K562 treated with DMSO at 1 percent for 24 hours (cell line): ENCODE data around the gene GOLGA6L10. TPM values are rescaled to one million over a fixed set of nuclear protein-coding genes. Genes with fewer than 3 reads are reported as not detected.

ENCODE experiments used
- total RNA-seq: library from RNA; unstranded; fragments of 300-600 nt; gene quantifications from 2 replicates; pipeline ENCODE4 v1.2.3, GENCODE V29; 2022; ENCODE audit warnings: low read depth; ENCODE audit not compliant: insufficient read depth

GOLGA6L10 gene, protein sequence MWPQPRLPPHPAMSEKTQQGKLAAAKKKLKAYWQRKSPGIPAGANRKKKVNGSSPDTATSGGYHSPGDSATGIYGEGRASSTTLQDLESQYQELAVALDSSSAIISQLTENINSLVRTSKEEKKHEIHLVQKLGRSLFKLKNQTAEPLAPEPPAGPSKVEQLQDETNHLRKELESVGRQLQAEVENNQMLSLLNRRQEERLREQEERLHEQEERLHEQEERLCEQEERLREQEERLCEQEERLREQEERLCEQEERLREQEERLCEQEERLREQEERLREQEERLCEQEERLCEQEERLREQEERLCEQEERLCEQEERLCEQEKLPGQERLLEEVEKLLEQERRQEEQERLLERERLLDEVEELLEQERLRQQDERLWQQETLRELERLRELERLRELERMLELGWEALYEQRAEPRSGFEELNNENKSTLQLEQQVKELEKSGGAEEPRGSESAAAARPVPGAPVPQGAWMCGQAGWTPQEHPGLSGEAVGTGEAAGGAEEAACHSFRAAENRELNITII
- 0.66 and 0.98 TPM in 2 replicates for total RNA-seq

DNA sequence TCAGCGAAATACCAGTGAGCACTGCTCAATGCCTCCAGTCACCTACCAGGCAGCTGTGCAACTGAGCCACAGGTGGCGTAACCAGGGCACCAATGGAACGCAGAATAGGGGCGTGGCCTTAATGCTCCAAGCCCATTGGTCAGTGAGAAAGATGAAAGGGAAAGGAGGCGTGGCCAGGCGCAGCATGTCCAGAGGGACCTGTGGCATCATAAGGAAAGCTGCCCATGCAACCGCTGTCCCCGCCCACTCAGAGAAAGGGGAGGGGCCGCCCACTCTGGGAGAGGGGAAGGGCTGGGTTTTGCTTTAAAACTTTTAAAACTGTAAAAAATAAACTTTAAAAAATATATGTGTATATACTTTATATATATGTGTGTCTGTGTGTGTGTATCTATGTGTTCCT lies at the start of gene GOLGA6L10:
Gene GOLGA6L10, minus strand, starts transcription at position 101 of the 400 bp plus-strand sequence. Its CDS starts 100 bp downstream, at position 1.

Other genes with a start within 250 kb of the GOLGA6L10 start
- 10.1 and 13.7 TPM in 2 replicates for gene EFL1, start 86.7 kb downstream of the GOLGA6L10 start, total RNA-seq
- gene SAXO2, start 86.7 kb downstream of the GOLGA6L10 start, total RNA-seq, result 6.5 and 16.9 TPM in 2 replicates
- gene GOLGA6L9, start 80.3 kb upstream of the GOLGA6L10 start, total RNA-seq, result 3.7 and 5.7 TPM in 2 replicates
- 6,422 and 6,613 TPM in 2 replicates for gene RPS17, start 191.0 kb upstream of the GOLGA6L10 start, total RNA-seq